Small intestine (tissue), 7 donors: Measurements from ENCODE around the gene NEDD8. TPM values are rescaled to one million over a fixed set of nuclear protein-coding genes. Genes with fewer than 3 reads are reported as not detected.
"Not testable (repeated sequence)": the region's sequence is repeated elsewhere in the genome, so short reads cannot be mapped to it uniquely, and the experiment has no call there.

Source experiments
- DNase-seq, 2 donors: peaks; one replicate each; pipeline versions ENCODE4 v3.0.0 to v3.0.0-alpha.2; 2013
- FAIRE-seq: peaks from 2 replicates; lab custom pipeline; 2012; peaks lifted over from hg19 to GRCh38; lab: Jason Lieb, UNC
- H3K27ac ChIP-seq, 3 donors: one replicate each; pipeline ENCODE4 v1.5.1; 2013; ENCODE audit warnings: low read length in 2 of 3, mild to moderate bottlenecking in 2 of 3, control low read depth in 1 of 3, inconsistent platforms in 1 of 3, low read depth in 1 of 3, moderate library complexity in 1 of 3
- H3K27me3 ChIP-seq, 3 donors: one replicate each; pipeline ENCODE4 v1.6.1; 2013; ENCODE audit warnings: low read length in 3 of 3, inconsistent platforms in 1 of 3; ENCODE audit not compliant: control insufficient read depth in 3 of 3, insufficient read depth in 3 of 3
- H3K36me3 ChIP-seq, 3 donors: one replicate each; pipeline ENCODE4 v1.6.1; 2013; ENCODE audit warnings: low read length in 3 of 3, inconsistent platforms in 1 of 3, low read depth in 1 of 3, mild to moderate bottlenecking in 1 of 3, moderate library complexity in 1 of 3; ENCODE audit not compliant: control insufficient read depth in 3 of 3, insufficient read depth in 2 of 3
- H3K4me1 ChIP-seq, 3 donors: one replicate each; pipeline ENCODE4 v1.6.1; 2013; ENCODE audit warnings: low read length in 2 of 3, inconsistent platforms in 1 of 3, low read depth in 1 of 3, mild to moderate bottlenecking in 1 of 3, moderate library complexity in 1 of 3; ENCODE audit not compliant: control insufficient read depth in 3 of 3, insufficient read depth in 2 of 3
- H3K4me3 ChIP-seq, 3 donors: one replicate each; pipeline ENCODE4 v1.5.1; 2013; ENCODE audit warnings: low read length in 3 of 3, control low read depth in 1 of 3, inconsistent platforms in 1 of 3, low read depth in 1 of 3, mild to moderate bottlenecking in 1 of 3, moderate library complexity in 1 of 3
- H3K9me3 ChIP-seq, 2 donors: one replicate each; pipeline ENCODE4 v1.6.1; 2013; ENCODE audit warnings: low read depth in 1 of 2, low read length in 1 of 2; ENCODE audit not compliant: control insufficient read depth in 2 of 2, insufficient read depth in 1 of 2
- WGBS, 3 donors: extraction: QIAGEN DNeasy Blood & Tissue Kit; methylation state at CpG; one replicate each; pipeline ENCODE4 v1.1.7; 2013; 5-methylcytosine and 5-hydroxymethylcytosine counted together
- polyA plus RNA-seq, 4 donors: library from polyadenylated mRNA; stranded (reverse) in 3 of 4; unstranded in 1 of 4; fragments of 200-250 nt in 3 of 4; fragments of 120-200 nt in 1 of 4; gene quantifications; one replicate each; pipeline versions ENCODE4 v1.2.1 to v1.2.3, GENCODE V29; 2013
- donor health status: healthy with polysubstance abuse.
- donor health status: control.
- donor health status: control.
- donor health status: Bipolar disorder and iron deficiency.
- donor health status: healthy.

Gene NEDD8
- polyA plus RNA-seq, 4 donors = 182 to 225 (median 205) TPM

DNA sequence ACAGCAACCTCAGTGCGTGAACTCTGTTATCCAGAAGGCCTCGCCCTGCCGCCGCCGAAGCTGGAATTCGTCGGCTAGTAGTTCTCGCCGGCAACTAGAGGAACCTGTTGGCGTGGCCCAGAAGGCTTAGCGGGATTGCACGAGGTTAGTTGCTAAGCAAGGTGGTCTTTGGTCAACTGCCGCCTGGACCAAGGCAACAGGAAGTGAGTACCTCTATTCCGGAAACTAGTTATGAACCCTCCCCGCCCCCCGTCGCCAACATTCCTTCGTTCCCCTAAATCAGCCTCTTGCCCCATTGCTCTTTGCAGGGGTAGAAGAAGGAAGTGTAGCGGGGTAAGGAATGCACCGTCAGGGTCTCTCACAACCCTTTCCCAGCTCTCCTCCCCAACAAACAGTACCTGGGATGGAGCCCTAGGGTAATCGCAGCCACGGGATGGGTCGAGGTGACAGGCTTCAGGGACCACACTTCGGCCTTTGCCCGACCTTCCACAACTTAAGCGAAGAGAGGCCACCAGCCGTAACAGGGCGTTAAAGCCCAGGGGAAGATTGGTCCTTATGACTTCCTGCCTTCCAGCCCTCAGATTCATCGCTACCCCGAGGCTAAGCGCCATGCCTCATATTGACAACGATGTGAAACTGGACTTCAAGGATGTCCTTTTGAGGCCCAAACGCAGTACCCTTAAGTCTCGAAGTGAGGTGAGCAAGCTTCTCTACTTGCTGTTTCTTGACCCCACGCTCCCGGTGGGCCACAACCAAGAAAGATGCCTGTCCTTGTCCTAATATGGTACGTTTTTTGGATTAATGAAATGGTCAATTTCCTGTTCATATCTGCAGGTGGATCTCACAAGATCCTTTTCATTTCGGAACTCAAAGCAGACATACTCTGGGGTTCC, 724 bp upstream of the NEDD8 start, which contains the start of gene GMPR2:
GMPR2 (plus strand) TSS at position 285 of the 893 bp plus-strand sequence; CDS start at position 610, 325 bp downstream.
- H3K4me1 ChIP-seq = peaks cover 2 to 11% (median 9%) of the 10 kb centered on the region in 3 donors
- 2 to 3% (median 3%) methylated on average over 38 of the region's 38 CpGs for WGBS, 3 donors
- FAIRE-seq (no peak), DNase-seq (no peak)
- H3K9me3 ChIP-seq = no peaks in the 10 kb centered on the region
- no peaks in the 10 kb centered on the region for H3K27me3 ChIP-seq
- peak within 1 kb of the TSS; percentile 57 to 81 (median 63) for H3K4me3 ChIP-seq
- peak within 1 kb of the TSS; percentile 74 to 93 (median 89) for H3K27ac ChIP-seq
- H3K36me3 ChIP-seq = peaks cover 4 to 33% (median 8%) of the 10 kb centered on the region in 3 donors

DNA sequence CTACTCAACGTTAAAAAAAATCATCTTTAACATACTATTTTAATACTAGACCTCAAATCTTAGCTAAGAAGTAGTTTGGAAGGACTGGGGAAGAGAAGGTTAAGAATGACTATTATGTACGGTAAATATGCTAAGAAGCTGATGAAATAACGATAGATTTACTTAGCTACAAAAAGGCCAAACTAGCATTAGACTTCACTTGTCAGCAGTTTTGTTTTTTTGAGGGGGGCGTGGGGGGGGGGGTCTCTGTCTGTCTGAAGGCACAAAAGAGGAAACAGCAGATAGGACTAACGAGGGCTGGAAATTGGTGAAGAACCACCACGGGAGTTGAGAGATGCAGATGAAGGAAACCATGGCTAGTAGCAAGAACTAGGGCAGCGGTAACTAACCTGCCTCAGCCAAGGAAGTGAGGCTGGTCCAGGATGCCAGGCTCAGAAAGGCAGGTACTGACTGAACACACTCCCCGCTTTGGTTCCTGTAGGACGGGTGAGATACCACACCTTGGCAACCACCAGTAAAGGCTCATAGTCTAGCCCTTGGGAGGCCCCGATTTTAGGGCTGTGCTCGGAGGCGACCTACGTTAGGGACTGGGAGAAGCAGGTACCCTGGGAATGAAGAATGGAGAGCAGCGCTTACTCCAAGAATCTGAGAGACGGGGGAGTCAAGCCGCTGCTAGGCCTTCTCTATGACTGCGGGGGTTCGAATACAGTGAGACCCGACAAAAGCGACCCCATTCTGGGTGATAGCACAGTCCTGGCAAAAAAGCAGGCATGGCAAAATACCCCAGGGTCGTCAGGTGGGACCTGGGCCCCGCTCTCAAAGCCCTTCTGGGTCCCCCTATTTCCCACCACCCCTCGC, 675 bp downstream of the NEDD8 start:
- DNase-seq (peak in 1 of 2 donors; percentile 43), FAIRE-seq (no peak)
- Histone ChIP-seq H3K4me3 (peak overlapping the region; percentile 57 to 81 (median 63)), H3K4me1 (peaks cover 2 to 11% (median 9%) of the 10 kb centered on the region in 3 donors), H3K9me3 (no peaks in the 10 kb centered on the region), H3K27ac (peak overlapping the region; percentile 58 to 93 (median 89)), H3K36me3 (peaks cover 0 to 23% (median 0%) of the 10 kb centered on the region in 3 donors), H3K27me3 (no peaks in the 10 kb centered on the region)
- WGBS, 3 donors = 9 to 12% (median 10%) methylated on average over 23 of the region's 23 CpGs

DNA sequence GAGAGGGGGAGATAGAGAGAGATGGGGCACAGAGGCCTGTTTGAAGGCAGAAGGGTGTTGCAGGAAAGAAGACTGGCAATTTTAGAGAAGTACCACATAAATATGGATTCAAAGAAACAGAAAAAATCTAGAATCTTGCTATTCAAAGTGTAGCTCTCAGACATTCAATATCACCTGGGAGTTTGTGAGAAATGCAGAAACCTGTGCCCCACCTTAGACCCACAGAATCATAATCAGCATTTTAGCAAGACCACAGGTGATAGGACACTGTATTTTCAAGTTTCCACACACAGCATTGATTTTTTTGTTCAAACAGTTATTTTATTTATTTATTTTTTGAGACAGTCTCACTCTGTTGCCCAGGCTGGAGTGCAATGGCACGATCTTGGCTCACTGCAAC, 3.3 kb downstream of the NEDD8 start:
- H3K4me1 ChIP-seq = peaks cover 2 to 11% (median 9%) of the 10 kb centered on the region in 3 donors
- DNase-seq = no peak
- no peak overlapping the region for H3K4me3 ChIP-seq
- H3K36me3 ChIP-seq = peaks cover 0 to 24% (median 0%) of the 10 kb centered on the region in 3 donors
- H3K27me3 ChIP-seq = no peaks in the 10 kb centered on the region
- H3K9me3 ChIP-seq = no peaks in the 10 kb centered on the region
- no peak for FAIRE-seq
- 0 to 60% (median 5%) methylated on average over 1 of the region's 1 CpG for WGBS, 3 donors
- H3K27ac ChIP-seq = no peak overlapping the region

DNA sequence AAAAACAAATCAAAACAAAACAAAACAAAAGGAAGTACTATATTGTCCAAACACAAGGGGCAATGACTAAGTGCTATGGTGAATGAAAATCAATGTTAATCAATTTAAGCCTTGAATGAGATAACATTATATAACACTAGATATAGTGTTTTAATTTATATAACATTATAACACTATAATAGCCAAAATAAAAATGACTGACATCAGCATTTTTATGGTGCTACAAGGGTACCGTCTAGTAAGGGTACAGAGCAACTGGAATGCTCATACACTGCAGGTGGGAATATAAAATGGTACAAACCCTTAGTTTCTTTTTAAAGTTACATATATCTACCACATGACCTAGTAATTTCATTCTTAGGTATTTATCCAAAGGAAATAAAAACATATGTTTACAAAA, 5.7 kb downstream of the NEDD8 start:
- no peak overlapping the region for H3K27ac ChIP-seq
- peaks cover 0 to 26% (median 0%) of the 10 kb centered on the region in 3 donors for H3K36me3 ChIP-seq
- H3K4me1 ChIP-seq = peaks cover 2 to 3% (median 3%) of the 10 kb centered on the region in 3 donors
- no peak overlapping the region for H3K4me3 ChIP-seq
- FAIRE-seq (no peak), DNase-seq (no peak)
- WGBS, 3 donors = 65 to 72% (median 67%) methylated on average over 1 of the region's 1 CpG
- H3K9me3 ChIP-seq = no peaks in the 10 kb centered on the region
- H3K27me3 ChIP-seq = no peaks in the 10 kb centered on the region

DNA sequence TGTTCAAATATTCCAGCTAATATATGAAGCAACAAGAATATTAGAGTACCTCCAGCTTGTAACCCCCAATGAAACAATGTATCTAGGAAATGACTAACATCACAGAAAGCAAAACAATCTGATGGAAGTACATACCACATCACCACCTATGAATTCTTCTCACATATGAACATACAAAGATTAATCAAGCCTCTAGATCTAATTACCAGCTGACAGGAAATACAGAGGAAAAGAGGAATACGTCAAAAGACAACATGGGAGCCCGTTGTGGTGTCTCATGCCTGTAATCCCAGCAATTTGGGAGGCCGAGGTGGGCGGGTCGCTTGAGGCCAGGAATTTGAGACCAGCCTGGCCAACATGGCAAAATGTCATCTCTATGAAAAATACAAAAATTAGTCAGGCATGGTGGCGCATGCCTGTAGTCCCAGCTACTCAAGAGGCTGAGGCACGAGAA, 7.5 kb downstream of the NEDD8 start:
- no peak for DNase-seq
- Histone ChIP-seq H3K4me1 (no peaks in the 10 kb centered on the region), H3K27me3 (no peaks in the 10 kb centered on the region), H3K27ac (peak overlapping the region in 1 of 3 donors; percentile 16), H3K36me3 (peaks cover 0 to 17% (median 0%) of the 10 kb centered on the region in 3 donors), H3K4me3 (no peak overlapping the region), H3K9me3 (no peaks in the 10 kb centered on the region)
- FAIRE-seq = no peak
- WGBS, 3 donors = 89 to 95% (median 89%) methylated on average over 7 of the region's 7 CpGs

DNA sequence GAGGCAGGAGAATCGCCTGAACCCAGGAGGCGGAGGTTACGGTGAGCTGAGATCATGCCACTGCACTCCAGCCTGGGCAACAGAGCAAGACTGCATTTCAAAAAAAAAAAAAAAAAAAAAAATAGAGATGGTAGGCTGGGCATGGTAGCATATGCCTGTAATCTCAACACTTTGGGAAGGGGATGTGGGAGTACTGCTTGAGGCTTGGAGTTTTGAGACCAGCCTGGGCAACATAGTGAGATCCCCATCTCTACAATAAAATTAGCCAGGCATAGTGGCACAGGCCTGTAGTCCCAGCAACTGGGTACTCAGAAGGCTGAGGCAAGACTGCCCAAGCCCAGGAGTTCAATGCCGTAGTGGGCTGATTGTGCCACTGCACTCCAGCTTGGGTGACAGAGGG, 9.2 kb downstream of the NEDD8 start:
- H3K4me1 ChIP-seq, H3K4me3 ChIP-seq, DNase-seq, H3K27ac ChIP-seq, H3K9me3 ChIP-seq, FAIRE-seq, H3K27me3 ChIP-seq: not testable (repeated sequence)
- 97 to 99% (median 97%) methylated on average over 4 of the region's 4 CpGs for WGBS, 3 donors
- peaks cover 0 to 12% (median 0%) of the 10 kb centered on the region in 3 donors for H3K36me3 ChIP-seq

DNA sequence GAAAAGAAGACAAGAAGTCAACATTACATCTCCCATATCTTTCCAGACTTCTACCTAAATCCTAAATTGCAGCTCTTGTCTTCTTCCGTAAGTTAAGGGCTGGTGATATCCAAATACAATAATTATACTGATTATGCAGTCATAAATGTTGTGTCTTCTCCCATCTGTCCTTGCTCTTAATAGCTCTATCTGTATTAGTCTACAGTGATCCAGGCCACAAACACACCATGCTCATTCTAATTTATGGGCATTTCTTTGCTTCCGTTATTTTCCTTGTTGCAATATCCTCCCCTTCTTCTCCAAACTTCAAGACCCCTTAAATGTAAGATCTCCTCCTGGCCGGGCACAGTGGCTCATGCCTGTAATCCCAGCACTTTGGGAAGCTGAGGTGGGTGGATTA, 12.6 kb downstream of the NEDD8 start:
- Histone ChIP-seq H3K27me3 (no peaks in the 10 kb centered on the region), H3K4me1 (peaks cover 0 to 8% (median 0%) of the 10 kb centered on the region in 3 donors), H3K4me3 (no peak overlapping the region), H3K9me3 (no peaks in the 10 kb centered on the region), H3K27ac (no peak overlapping the region), H3K36me3 (peaks cover 0 to 14% (median 0%) of the 10 kb centered on the region in 3 donors)
- DNase-seq (no peak), FAIRE-seq (no peak)
- 61 to 64% (median 63%) methylated on average over 3 of the region's 3 CpGs for WGBS, 3 donors

DNA sequence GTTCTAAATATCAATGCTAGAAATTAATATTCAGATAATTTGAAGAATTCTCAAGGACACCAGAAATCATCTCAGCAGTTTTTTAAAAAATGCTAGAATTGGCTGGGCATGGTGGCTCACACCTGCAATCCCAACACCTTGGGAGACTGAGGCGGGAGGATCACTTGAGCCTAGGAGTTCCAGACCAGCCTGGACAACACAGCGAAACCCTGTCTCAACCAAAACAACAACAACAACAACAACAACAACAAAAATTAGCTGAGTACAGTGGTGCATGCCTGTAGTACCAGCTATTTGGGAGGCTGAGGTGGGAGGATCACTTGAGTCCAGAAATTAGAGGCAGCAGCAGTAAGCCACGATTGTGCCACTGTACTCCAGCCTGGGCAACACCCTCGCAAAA, 13.1 kb downstream of the NEDD8 start:
- no peaks in the 10 kb centered on the region for H3K9me3 ChIP-seq
- peaks cover 0 to 13% (median 0%) of the 10 kb centered on the region in 3 donors for H3K4me1 ChIP-seq
- H3K27me3 ChIP-seq = no peaks in the 10 kb centered on the region
- H3K4me3 ChIP-seq = no peak overlapping the region
- FAIRE-seq (no peak), DNase-seq (no peak)
- no peak overlapping the region for H3K27ac ChIP-seq
- peaks cover 0 to 12% (median 0%) of the 10 kb centered on the region in 3 donors for H3K36me3 ChIP-seq
- WGBS, 3 donors = 88 to 96% (median 89%) methylated on average over 4 of the region's 4 CpGs
